Thoracic aorta endothelial cell (primary cell): ENCODE results near the gene RGS13. TPM values are rescaled to one million over a fixed set of nuclear protein-coding genes. Genes with fewer than 3 reads are reported as not detected.

Experiments used
- total RNA-seq: library from RNA; depleted of rRNA; stranded (reverse); fragments of >200 nt; gene quantifications from 2 replicates; pipeline ENCODE4 v1.2.3, GENCODE V29; 2012

Gene RGS13, protein sequence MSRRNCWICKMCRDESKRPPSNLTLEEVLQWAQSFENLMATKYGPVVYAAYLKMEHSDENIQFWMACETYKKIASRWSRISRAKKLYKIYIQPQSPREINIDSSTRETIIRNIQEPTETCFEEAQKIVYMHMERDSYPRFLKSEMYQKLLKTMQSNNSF
- total RNA-seq = not detected in 2 replicates

DNA sequence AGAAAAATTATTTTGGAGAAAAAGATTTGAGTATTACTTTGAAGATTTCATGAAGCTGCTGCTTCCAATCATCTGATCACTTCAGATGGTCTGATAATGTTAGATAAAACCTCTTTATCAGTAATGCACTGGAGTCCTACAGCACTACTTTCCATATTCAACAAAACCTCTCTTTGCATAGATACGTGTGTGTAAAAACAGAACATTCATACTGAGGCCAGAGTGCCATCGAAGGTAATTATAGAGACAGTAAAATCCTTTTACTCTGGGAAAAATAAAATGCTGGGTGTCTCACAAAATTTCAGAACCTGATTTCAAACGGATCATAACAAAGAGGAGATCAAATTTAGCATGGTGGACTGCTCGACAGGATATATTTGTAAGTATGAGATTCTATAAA is at the start of gene RGS13:
TSS of gene RGS13 (plus strand) at position 209 of the 400 bp plus-strand sequence. CDS start 8,188 bp downstream, outside the sequence.

Other genes starting within 250 kb of the RGS13 start
- not detected in 2 replicates for gene RGS1, start 60.4 kb upstream of the RGS13 start, total RNA-seq
- 10.1 and 14.4 TPM in 2 replicates for gene RGS2, start 172.9 kb downstream of the RGS13 start, total RNA-seq